Dendritic cell treated with granulocyte-macrophage colony-stimulating factor and Interleukin-4, amounts not matched to agents 40 ng/mL and 50 ng/mL, for 4 days (primary cell): Measurements from ENCODE around the gene PNMT.

Experiments
- H3K27ac Mint-ChIP-seq: one replicate; pipeline ENCODE4 v1.8.0; 2022; ENCODE audit warnings: mild to moderate bottlenecking, mixed read lengths
- H3K27me3 Mint-ChIP-seq: one replicate; pipeline ENCODE4 v1.8.0; 2022; ENCODE audit warnings: mild to moderate bottlenecking, mixed read lengths
- H3K36me3 Mint-ChIP-seq: one replicate; pipeline ENCODE4 v1.8.0; 2022; ENCODE audit warnings: low read depth, mixed read lengths
- H3K4me1 Mint-ChIP-seq: one replicate; pipeline ENCODE4 v1.8.0; 2022; ENCODE audit warnings: low read depth, mixed read lengths
- H3K4me3 Mint-ChIP-seq: one replicate; pipeline ENCODE4 v1.8.0; 2022; ENCODE audit warnings: mild to moderate bottlenecking, moderate library complexity, mixed read lengths
- H3K9me3 Mint-ChIP-seq: one replicate; pipeline ENCODE4 v1.8.0; 2022; ENCODE audit warnings: mixed read lengths
- intact Hi-C: fragments of 100-400 bp; cut with micrococcal nuclease; formaldehyde crosslinking; loops from one replicate; pipeline ENCODE4 v1.15.0; 2022

The PNMT gene

GRCh38 chr17:39627712-39628516 is 40.3 kb upstream of the PNMT start:
- Mint-ChIP-seq H3K27me3 (peaks cover 70% of the 10 kb centered on the region), H3K4me3 (no peak overlapping the region), H3K36me3 (no peaks in the 10 kb centered on the region), H3K27ac (no peak overlapping the region), H3K4me1 (peaks cover 30% of the 10 kb centered on the region), H3K9me3 (no peaks in the 10 kb centered on the region)
- intact Hi-C loops: no loop called here

GRCh38 chr17:39628655-39629493 is 39.4 kb upstream of the PNMT start:
- Mint-ChIP-seq H3K27ac (no peak overlapping the region), H3K27me3 (peaks cover 69% of the 10 kb centered on the region)
- intact Hi-C loops: no loop called here

GRCh38 chr17:39629494-39629880 is 38.8 kb upstream of the PNMT start:
- intact Hi-C loops: no loop called here
- H3K4me1 Mint-ChIP-seq: peaks cover 37% of the 10 kb centered on the region
- H3K27ac Mint-ChIP-seq: no peak overlapping the region
- H3K4me3 Mint-ChIP-seq: no peak overlapping the region
- no peaks in the 10 kb centered on the region for H3K36me3 Mint-ChIP-seq
- no peaks in the 10 kb centered on the region for H3K9me3 Mint-ChIP-seq
- peaks cover 65% of the 10 kb centered on the region for H3K27me3 Mint-ChIP-seq

More at GRCh38 chr17:39628655-39629493, 39.4 kb upstream of the PNMT start:
- Mint-ChIP-seq H3K9me3 (no peaks in the 10 kb centered on the region), H3K4me1 (peaks cover 31% of the 10 kb centered on the region), H3K4me3 (no peak overlapping the region), H3K36me3 (no peaks in the 10 kb centered on the region)

- no peaks in the 10 kb centered on the region for H3K36me3 Mint-ChIP-seq
- H3K4me1 Mint-ChIP-seq: peaks cover 40% of the 10 kb centered on the region
- H3K4me3 Mint-ChIP-seq: no peak overlapping the region
- intact Hi-C loops: no loop called here
- peaks cover 61% of the 10 kb centered on the region for H3K27me3 Mint-ChIP-seq
- H3K9me3 Mint-ChIP-seq: no peaks in the 10 kb centered on the region
- H3K27ac Mint-ChIP-seq: no peak overlapping the region
Observed at GRCh38 chr17:39629898-39630297, 38.4 kb upstream of the PNMT start.

GRCh38 chr17:39631403-39631802 is 36.9 kb upstream of the PNMT start:
- Mint-ChIP-seq H3K27ac (peak overlapping the region; percentile 12), H3K4me1 (peaks cover 51% of the 10 kb centered on the region), H3K36me3 (no peaks in the 10 kb centered on the region), H3K27me3 (peaks cover 46% of the 10 kb centered on the region), H3K4me3 (no peak overlapping the region), H3K9me3 (no peaks in the 10 kb centered on the region)
- intact Hi-C loops: no loop called here

GRCh38 chr17:39632153-39632941 is 35.9 kb upstream of the PNMT start:
- Mint-ChIP-seq H3K27ac (peak overlapping the region; percentile 42), H3K4me3 (no peak overlapping the region), H3K9me3 (no peaks in the 10 kb centered on the region), H3K27me3 (peaks cover 41% of the 10 kb centered on the region), H3K36me3 (peaks cover 4% of the 10 kb centered on the region), H3K4me1 (peaks cover 50% of the 10 kb centered on the region)
- intact Hi-C loops: no loop called here

GRCh38 chr17:39633570-39634183 is 34.6 kb upstream of the PNMT start:
- intact Hi-C loops: no loop called here
- H3K4me3 Mint-ChIP-seq: no peak overlapping the region
- H3K9me3 Mint-ChIP-seq: no peaks in the 10 kb centered on the region
- H3K27ac Mint-ChIP-seq: no peak overlapping the region
- peaks cover 17% of the 10 kb centered on the region for H3K36me3 Mint-ChIP-seq
- H3K27me3 Mint-ChIP-seq: peaks cover 31% of the 10 kb centered on the region
- H3K4me1 Mint-ChIP-seq: peaks cover 63% of the 10 kb centered on the region

GRCh38 chr17:39634384-39634871 is 33.8 kb upstream of the PNMT start:
- Mint-ChIP-seq H3K4me3 (no peak overlapping the region), H3K36me3 (peaks cover 17% of the 10 kb centered on the region), H3K9me3 (no peaks in the 10 kb centered on the region), H3K27ac (no peak overlapping the region), H3K27me3 (peaks cover 25% of the 10 kb centered on the region), H3K4me1 (peaks cover 68% of the 10 kb centered on the region)
- intact Hi-C loops: no loop called here

GRCh38 chr17:39635614-39636176 is 32.6 kb upstream of the PNMT start:
- intact Hi-C loops: loop anchor here (2.0 kb wide), 1 partner anchor 13 kb away; no protein-coding TSS in a partner anchor
- H3K27ac Mint-ChIP-seq: peak overlapping the region; percentile 79
- no peaks in the 10 kb centered on the region for H3K9me3 Mint-ChIP-seq
- peak overlapping the region; percentile 94 for H3K4me3 Mint-ChIP-seq
- peaks cover 21% of the 10 kb centered on the region for H3K27me3 Mint-ChIP-seq
- peaks cover 17% of the 10 kb centered on the region for H3K36me3 Mint-ChIP-seq
- H3K4me1 Mint-ChIP-seq: peaks cover 70% of the 10 kb centered on the region

GRCh38 chr17:39636587-39636926 is 31.7 kb upstream of the PNMT start:
- Mint-ChIP-seq H3K9me3 (no peaks in the 10 kb centered on the region), H3K4me3 (peak overlapping the region; percentile 94), H3K27ac (peak overlapping the region; percentile 79), H3K4me1 (peaks cover 79% of the 10 kb centered on the region), H3K27me3 (peaks cover 13% of the 10 kb centered on the region), H3K36me3 (peaks cover 17% of the 10 kb centered on the region)
- intact Hi-C loops: loop anchor here (2.0 kb wide), 1 partner anchor 14 kb away; no protein-coding TSS in a partner anchor

GRCh38 chr17:39636927-39637736 is 31.1 kb upstream of the PNMT start, which contains the start of gene STARD3:
Gene STARD3 (plus strand): TSS chr17:39637144. CDS start chr17:39653532, 16,388 bp downstream.
- Mint-ChIP-seq H3K4me3 (peak within 1 kb of the TSS; percentile 94), H3K4me1 (peaks cover 85% of the 10 kb centered on the region), H3K27ac (peak within 1 kb of the TSS; percentile 79), H3K27me3 (peaks cover 8% of the 10 kb centered on the region), H3K9me3 (no peaks in the 10 kb centered on the region), H3K36me3 (peaks cover 17% of the 10 kb centered on the region)
- intact Hi-C loops: loop anchor here (2.0 kb wide), 1 partner anchor 14 kb away; no protein-coding TSS in a partner anchor

GRCh38 chr17:39638317-39638716 is 29.9 kb upstream of the PNMT start:
- H3K4me3 Mint-ChIP-seq: peak overlapping the region; percentile 94
- H3K27ac Mint-ChIP-seq: peak overlapping the region; percentile 79
- intact Hi-C loops: no loop called here
- H3K9me3 Mint-ChIP-seq: no peaks in the 10 kb centered on the region
- peaks cover 1% of the 10 kb centered on the region for H3K27me3 Mint-ChIP-seq
- peaks cover 17% of the 10 kb centered on the region for H3K36me3 Mint-ChIP-seq
- peaks cover 91% of the 10 kb centered on the region for H3K4me1 Mint-ChIP-seq
